Measurements from ENCODE around the gene FCRL5.

FCRL5 gene

GRCh38 chr1:157523774-157524493 lies 28.4 kb downstream of the FCRL5 start:
- TF ChIP-seq ZFX (IDR thresholded peaks at IDR 0.05; ENCODE audit: borderline replicate concordance): no peak
- TF ChIP-seq, protein P1, sequence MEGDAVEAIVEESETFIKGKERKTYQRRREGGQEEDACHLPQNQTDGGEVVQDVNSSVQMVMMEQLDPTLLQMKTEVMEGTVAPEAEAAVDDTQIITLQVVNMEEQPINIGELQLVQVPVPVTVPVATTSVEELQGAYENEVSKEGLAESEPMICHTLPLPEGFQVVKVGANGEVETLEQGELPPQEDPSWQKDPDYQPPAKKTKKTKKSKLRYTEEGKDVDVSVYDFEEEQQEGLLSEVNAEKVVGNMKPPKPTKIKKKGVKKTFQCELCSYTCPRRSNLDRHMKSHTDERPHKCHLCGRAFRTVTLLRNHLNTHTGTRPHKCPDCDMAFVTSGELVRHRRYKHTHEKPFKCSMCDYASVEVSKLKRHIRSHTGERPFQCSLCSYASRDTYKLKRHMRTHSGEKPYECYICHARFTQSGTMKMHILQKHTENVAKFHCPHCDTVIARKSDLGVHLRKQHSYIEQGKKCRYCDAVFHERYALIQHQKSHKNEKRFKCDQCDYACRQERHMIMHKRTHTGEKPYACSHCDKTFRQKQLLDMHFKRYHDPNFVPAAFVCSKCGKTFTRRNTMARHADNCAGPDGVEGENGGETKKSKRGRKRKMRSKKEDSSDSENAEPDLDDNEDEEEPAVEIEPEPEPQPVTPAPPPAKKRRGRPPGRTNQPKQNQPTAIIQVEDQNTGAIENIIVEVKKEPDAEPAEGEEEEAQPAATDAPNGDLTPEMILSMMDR (IDR thresholded peaks at IDR 0.05): no peak
- no peak overlapping the region for H3K27ac ChIP-seq

- TF ChIP-seq, protein P1 (IDR thresholded peaks at IDR 0.05): no peak
- no peak for TF ChIP-seq ZFX (IDR thresholded peaks at IDR 0.05; ENCODE audit: borderline replicate concordance)
- no peak overlapping the region for H3K27ac ChIP-seq
Measured at GRCh38 chr1:157521056-157521455, 31.3 kb downstream of the FCRL5 start.

- H3K27ac ChIP-seq: no peak overlapping the region
- TF ChIP-seq, protein P1 (IDR thresholded peaks at IDR 0.05): no peak
- no peak for TF ChIP-seq ZFX (IDR thresholded peaks at IDR 0.05; ENCODE audit: borderline replicate concordance)
Measured at GRCh38 chr1:157520386-157520935, 31.9 kb downstream of the FCRL5 start.

DNA sequence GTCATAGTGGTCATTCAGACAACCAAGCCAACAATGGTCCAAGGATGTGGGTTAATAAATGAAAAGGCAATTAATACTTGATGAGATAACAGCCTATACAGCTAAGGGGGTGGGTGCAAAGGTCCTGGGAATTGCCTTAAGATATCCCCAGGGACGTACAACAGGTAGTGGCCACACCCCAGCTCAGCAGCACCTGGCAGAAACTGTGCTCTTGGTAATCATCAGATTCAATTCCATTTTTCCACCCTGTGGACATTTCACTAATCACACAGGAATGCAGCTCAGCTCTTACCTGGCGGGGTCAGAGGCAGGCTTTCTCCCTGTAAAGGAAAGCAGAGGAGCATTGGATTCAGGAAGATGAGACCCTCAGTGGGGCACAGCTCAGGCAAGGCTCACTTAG lies 32.9 kb downstream of the FCRL5 start:
- TF ChIP-seq ZFX (IDR thresholded peaks at IDR 0.05; ENCODE audit: borderline replicate concordance): no peak
- TF ChIP-seq, protein P1 (IDR thresholded peaks at IDR 0.05): no peak
- H3K27ac ChIP-seq: no peak overlapping the region

- TF ChIP-seq, protein P1 (IDR thresholded peaks at IDR 0.05): no peak
- no peak for TF ChIP-seq ZFX (IDR thresholded peaks at IDR 0.05; ENCODE audit: borderline replicate concordance)
- no peak overlapping the region for H3K27ac ChIP-seq
Measured at GRCh38 chr1:157517016-157517415, 35.3 kb downstream of the FCRL5 start.

GRCh38 chr1:157515709-157516108 lies 36.6 kb downstream of the FCRL5 start:
- TF ChIP-seq ZFX (IDR thresholded peaks at IDR 0.05; ENCODE audit: borderline replicate concordance): no peak
- TF ChIP-seq, protein P1 (IDR thresholded peaks at IDR 0.05): no peak
- H3K27ac ChIP-seq: no peak overlapping the region

GRCh38 chr1:157515141-157515540 lies 37.2 kb downstream of the FCRL5 start:
- no peak overlapping the region for H3K27ac ChIP-seq
- TF ChIP-seq ZFX (IDR thresholded peaks at IDR 0.05; ENCODE audit: borderline replicate concordance): no peak
- TF ChIP-seq, protein P1 (IDR thresholded peaks at IDR 0.05): no peak
